Measurements from ENCODE around the gene BLOC1S1.

BLOC1S1 gene

GRCh38 chr12:55676707-55677106 is 39.1 kb upstream of the BLOC1S1 start:
- DNase-seq, result no peak
- Histone ChIP-seq H3K9me3 (ENCODE audit: severe bottlenecking) (no peaks in the 10 kb centered on the region), H3K4me3 (ENCODE audit: low read depth, low read length) (no peak overlapping the region), H3K36me3 (no peaks in the 10 kb centered on the region), H3K27me3 (ENCODE audit: insufficient read depth, low read depth, severe bottlenecking) (no peaks in the 10 kb centered on the region), H3K27ac (no peak overlapping the region)
- no peak for TF ChIP-seq CTCF (IDR thresholded peaks at IDR 0.05; ENCODE audit: low read depth, low read length)

DNA sequence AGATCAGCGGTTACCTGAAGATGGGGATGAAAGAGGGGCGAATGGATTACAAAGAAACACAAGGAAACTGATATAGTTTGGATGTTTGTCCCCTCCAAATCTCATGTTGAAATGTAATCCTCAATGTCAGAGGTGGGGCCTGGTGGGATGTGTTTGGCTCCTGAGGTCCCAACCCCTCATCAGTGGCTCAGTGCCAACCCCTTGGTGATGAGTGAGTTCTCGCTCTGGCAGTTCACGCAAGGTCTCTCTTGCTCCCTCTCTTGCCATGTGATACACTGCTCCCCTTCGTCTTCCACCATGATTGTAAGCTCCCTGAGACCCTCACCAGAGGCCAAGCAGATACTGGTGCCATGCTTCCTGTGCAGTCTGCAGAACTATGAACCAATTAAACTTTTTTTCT is 36.2 kb upstream of the BLOC1S1 start:
- DNase-seq, result no peak
- Histone ChIP-seq H3K9me3 (ENCODE audit: severe bottlenecking) (no peaks in the 10 kb centered on the region), H3K36me3 (no peaks in the 10 kb centered on the region), H3K4me3 (ENCODE audit: low read depth, low read length) (no peak overlapping the region), H3K27me3 (ENCODE audit: insufficient read depth, low read depth, severe bottlenecking) (no peaks in the 10 kb centered on the region), H3K27ac (no peak overlapping the region)
- TF ChIP-seq CTCF (IDR thresholded peaks at IDR 0.05; ENCODE audit: low read depth, low read length), result no peak

DNA sequence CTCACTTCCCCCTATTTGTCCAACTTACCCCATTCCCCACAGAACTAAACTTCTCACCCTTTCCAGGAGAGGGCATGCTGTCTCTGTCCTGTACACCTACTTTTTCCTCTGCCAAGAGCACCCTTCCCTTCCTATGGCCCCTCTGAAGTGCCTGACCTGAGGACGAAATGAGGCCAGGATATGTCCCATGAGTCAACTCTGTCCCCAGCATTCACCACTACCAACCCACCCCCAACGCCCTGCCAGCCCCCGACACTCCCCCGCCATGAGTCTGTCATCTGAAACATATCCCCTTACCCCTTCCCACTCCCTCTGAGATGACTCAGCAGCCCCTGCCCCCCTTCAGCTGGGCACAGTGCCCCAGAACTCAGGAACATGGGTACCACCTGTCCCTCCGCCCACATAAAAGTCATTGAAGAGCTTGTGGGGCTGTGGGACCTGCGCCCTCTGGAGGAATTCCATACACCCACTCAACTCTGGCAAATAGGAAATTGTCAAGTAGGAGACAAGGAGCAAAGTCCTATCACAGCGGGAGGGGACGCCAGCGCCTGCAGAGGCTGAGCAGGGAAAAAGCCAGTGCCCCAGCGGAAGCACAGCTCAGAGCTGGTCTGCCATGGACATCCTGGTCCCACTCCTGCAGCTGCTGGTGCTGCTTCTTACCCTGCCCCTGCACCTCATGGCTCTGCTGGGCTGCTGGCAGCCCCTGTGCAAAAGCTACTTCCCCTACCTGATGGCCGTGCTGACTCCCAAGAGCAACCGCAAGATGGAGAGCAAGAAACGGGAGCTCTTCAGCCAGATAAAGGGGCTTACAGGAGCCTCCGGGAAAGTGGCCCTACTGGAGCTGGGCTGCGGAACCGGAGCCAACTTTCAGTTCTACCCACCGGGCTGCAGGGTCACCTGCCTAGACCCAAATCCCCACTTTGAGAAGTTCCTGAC is 34.4 kb upstream of the BLOC1S1 start:
- no peaks in the 10 kb centered on the region for H3K27me3 ChIP-seq (ENCODE audit: insufficient read depth, low read depth, severe bottlenecking)
- no peaks in the 10 kb centered on the region for H3K9me3 ChIP-seq (ENCODE audit: severe bottlenecking)
- TF ChIP-seq CTCF (IDR thresholded peaks at IDR 0.05; ENCODE audit: low read depth, low read length), result peak; percentile 60
- H3K27ac ChIP-seq, result no peak overlapping the region
- peak; percentile 69 for DNase-seq
- no peaks in the 10 kb centered on the region for H3K36me3 ChIP-seq
- H3K4me3 ChIP-seq (ENCODE audit: low read depth, low read length), result peak overlapping the region; percentile 41

GRCh38 chr12:55682087-55682796 is 33.6 kb upstream of the BLOC1S1 start:
- no peak for DNase-seq

GRCh38 chr12:55683676-55684075 is 32.2 kb upstream of the BLOC1S1 start:
- Histone ChIP-seq H3K27me3 (ENCODE audit: insufficient read depth, low read depth, severe bottlenecking) (no peaks in the 10 kb centered on the region), H3K36me3 (no peaks in the 10 kb centered on the region), H3K4me3 (ENCODE audit: low read depth, low read length) (no peak overlapping the region), H3K27ac (no peak overlapping the region), H3K9me3 (ENCODE audit: severe bottlenecking) (no peaks in the 10 kb centered on the region)
- no peak for DNase-seq
- TF ChIP-seq CTCF (IDR thresholded peaks at IDR 0.05; ENCODE audit: low read depth, low read length), result no peak

More at GRCh38 chr12:55682087-55682796, 33.6 kb upstream of the BLOC1S1 start:
- Histone ChIP-seq H3K27me3 (ENCODE audit: insufficient read depth, low read depth, severe bottlenecking) (no peaks in the 10 kb centered on the region), H3K27ac (no peak overlapping the region), H3K4me3 (ENCODE audit: low read depth, low read length) (peak overlapping the region; percentile 41), H3K9me3 (ENCODE audit: severe bottlenecking) (no peaks in the 10 kb centered on the region), H3K36me3 (no peaks in the 10 kb centered on the region)
- no peak for TF ChIP-seq CTCF (IDR thresholded peaks at IDR 0.05; ENCODE audit: low read depth, low read length)

Data from WERI-Rb-1 (cell line).